ENCODE results near the gene PSTPIP1.

PSTPIP1 gene

DNA sequence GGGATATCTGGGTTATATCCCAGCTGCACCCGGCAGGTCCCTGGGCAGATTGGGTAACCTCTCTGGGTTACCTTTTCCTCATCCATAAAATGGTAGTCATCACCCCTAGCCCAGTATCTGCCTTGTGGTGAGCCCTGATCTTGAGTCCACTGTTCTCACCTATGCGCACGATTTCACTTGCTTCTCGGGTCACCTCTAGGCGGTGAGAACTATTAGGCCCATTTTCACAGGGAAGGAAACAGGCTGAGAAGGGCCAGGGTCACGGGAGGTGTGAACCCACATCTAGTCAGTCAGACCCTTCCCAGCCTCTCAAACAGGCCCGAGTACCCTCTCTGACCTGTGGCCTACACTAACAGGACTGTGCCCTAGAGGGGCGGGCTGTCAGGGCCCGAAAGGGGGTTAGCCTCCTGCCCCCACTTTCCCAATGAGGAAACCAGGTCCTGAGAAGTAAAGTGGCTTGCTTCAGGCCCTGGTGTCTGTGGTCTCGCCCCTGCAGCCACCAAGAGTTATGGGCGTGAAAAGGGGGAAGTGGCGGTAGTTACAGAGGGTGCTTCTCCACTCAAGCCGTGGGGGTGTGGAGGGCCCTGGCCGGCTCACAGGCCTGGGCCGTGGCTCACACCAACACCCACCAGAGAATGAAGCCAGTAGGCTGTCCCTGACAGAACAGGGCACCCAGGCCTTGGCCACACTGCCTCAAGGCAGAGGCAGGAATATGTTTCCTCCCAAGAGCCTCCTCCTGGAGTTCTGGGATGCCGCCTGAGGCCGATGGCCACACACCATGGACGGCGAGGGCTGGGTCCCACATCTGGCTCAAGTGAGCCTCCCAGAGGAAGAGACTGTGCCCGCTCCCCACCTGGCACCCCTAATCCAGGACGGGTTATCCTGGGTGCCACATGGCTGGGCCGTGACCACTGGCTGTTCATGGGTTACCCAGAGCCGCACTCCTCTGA, 19.5 kb downstream of the PSTPIP1 start:
- no peak overlapping the region for H3K4me3 ChIP-seq (ENCODE audit: low read length)
- no peak for TF ChIP-seq ZNF274 (IDR thresholded peaks at IDR 0.05; ENCODE audit: low read depth, low read length)

DNA sequence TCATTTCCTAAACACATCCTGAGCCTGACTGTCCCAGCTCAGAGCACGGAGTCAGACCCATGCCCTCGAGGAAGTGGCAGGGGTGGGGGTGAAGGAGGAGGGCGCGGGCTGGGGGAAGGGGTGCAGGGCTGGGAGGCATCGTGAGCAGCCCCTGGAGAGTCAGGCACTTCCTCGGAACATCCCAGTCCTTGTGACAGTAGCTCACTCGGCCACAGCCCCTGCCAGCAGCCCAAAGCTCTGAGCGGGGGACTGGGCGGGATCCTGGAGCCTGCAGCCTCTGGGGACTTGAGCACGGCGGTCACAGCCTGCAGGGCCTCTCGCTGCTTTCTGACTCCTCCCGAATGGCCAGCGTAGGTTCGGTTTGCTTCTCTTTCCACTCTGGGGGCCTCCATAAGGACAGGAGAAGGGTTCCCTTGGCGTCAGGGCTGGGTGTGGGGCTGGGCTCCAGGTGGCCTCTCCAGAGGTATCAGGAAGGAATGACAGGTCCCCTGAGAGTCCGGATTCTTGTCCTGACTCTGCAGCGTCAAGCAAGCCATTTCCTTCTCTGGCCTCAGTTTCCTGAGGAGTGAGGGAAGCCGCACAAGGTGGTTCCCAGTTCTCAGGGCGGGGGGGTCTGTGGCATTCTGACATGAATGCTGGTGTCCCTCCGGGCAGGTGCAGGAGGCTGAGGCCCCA, 20.9 kb downstream of the PSTPIP1 start:
- no peak overlapping the region for H3K4me3 ChIP-seq (ENCODE audit: low read length)
- TF ChIP-seq ZNF274 (IDR thresholded peaks at IDR 0.05; ENCODE audit: low read depth, low read length), result no peak

DNA sequence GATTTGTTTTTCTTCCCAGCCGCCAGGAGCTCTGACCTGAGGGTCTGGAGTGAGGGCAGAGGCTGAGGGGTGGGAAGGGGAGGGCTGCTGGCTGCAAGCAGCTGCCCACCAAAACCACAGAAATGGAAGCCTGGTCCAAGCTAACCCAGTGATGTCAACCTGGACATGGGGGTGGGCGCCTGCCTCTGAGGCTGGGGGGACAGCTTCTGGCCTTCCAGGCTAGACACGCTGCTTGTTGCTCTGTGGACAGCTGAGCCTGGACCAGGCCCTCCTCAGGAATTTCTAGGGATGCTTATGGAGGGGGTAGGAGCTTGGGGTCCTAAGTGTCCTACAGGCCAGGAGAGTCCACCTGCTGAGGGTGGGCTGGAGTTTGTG, 21.4 kb downstream of the PSTPIP1 start:
- no peak for TF ChIP-seq ZNF274 (IDR thresholded peaks at IDR 0.05; ENCODE audit: low read depth, low read length)
- H3K4me3 ChIP-seq (ENCODE audit: low read length), result no peak overlapping the region

DNA sequence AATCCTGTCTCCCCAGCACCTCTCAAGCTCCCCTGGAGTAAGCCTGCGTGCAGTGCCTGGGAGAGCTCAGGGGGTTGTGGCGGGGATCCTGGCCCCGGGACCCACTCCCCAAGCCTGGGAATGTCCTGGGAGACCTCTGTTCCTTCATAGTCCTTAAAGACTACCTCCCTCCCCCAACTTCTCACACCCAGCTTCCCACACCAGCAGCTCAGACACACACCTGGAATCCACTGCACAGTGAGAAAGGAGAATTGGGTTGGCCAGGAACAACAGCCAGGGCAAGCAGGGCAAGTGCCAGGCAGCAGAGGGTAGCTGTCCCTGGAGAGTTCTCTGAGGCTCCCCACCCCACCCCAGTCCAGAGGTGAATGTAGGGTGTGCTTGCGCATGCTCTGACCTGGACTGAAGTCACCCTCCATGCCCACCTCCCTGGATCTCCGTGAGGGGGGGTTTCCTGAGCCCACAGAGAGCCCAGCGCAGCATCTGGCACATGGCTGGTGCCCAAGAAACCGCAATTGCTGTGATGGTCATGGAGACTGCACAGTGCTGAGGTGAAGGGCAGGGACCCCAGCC, 22.2 kb downstream of the PSTPIP1 start:
- TF ChIP-seq ZNF274 (IDR thresholded peaks at IDR 0.05; ENCODE audit: low read depth, low read length), result no peak
- no peak overlapping the region for H3K4me3 ChIP-seq (ENCODE audit: low read length)

DNA sequence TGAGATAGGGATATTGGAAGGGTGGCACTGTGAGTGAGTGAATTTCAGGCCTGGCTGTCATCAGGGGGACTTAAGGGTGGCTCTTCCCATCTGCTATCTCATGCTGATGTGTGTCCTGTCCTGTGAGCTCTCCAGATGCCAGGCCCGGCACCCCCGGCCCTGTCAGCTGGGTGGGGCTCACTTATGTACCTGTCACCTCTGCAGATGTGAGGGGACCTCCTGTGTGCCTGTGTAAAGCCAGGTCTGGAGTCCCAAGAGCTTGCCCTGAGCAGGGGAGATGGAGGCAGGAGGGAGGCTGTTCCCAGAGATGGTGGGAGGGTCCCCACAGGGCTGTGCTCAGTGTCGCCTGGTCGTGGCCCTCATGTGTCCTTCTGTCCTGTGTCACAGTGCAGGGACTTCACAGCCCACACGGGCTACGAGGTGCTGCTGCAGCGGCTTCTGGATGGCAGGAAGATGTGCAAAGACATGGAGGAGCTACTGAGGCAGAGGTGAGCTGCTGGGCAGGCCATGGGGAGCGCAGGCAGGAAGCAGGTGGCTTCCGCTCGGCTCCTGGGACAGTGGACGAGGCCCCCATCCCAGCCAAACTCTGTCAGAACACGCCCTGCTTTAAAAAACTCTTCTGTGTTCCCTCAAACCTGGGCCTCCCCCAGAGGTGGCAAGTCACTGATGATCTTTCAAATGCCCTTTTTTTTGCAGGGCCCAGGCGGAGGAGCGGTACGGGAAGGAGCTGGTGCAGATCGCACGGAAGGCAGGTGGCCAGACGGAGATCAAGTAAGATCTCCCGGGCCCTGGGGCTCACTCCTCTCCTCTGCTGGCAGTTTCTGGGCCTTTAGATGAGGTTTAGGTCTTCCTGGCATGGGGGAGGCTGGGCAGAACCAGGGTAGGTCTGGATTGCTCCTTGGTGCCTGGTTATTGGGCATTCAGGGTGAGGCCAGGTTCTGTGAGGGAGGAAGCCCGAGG, 23.1 kb downstream of the PSTPIP1 start:
- no peak for TF ChIP-seq ZNF274 (IDR thresholded peaks at IDR 0.05; ENCODE audit: low read depth, low read length)
- H3K4me3 ChIP-seq (ENCODE audit: low read length), result no peak overlapping the region

DNA sequence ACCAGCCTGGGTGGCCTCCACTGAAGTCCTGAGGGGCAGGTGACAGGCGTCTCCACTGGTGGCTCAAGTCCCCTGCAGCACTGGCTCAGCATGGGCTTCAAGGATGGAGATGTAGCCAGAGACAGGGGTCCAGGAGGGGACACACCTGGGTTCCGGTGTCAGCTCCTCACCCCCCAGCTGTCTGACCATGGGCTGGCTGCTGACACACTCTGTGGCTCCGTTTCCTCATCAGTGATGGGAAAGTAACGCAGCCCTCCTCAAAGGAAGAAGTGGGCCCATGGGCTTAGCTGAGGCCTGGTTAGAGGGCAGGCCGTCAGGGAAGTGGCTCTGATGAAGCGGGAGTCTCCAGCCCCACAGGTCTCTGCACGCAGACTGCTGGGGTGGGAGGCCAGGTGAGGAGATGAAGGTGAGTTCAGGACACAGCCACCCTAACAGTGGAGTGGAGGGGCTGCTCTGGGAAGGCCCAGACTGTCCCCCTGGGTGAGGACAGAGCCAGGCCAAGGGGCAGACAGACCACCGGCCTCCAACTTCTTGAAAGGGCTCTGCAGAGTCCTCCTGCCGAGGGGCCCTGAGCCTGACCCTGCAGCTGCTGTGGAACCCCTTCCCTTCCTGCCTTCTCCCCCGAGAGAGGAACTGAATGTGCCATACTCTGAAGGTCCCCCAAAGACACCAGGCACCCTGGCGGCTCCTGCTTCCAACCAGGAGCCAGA, 24.0 kb downstream of the PSTPIP1 start:
- no peak for TF ChIP-seq ZNF274 (IDR thresholded peaks at IDR 0.05; ENCODE audit: low read depth, low read length)
- no peak overlapping the region for H3K4me3 ChIP-seq (ENCODE audit: low read length)

DNA sequence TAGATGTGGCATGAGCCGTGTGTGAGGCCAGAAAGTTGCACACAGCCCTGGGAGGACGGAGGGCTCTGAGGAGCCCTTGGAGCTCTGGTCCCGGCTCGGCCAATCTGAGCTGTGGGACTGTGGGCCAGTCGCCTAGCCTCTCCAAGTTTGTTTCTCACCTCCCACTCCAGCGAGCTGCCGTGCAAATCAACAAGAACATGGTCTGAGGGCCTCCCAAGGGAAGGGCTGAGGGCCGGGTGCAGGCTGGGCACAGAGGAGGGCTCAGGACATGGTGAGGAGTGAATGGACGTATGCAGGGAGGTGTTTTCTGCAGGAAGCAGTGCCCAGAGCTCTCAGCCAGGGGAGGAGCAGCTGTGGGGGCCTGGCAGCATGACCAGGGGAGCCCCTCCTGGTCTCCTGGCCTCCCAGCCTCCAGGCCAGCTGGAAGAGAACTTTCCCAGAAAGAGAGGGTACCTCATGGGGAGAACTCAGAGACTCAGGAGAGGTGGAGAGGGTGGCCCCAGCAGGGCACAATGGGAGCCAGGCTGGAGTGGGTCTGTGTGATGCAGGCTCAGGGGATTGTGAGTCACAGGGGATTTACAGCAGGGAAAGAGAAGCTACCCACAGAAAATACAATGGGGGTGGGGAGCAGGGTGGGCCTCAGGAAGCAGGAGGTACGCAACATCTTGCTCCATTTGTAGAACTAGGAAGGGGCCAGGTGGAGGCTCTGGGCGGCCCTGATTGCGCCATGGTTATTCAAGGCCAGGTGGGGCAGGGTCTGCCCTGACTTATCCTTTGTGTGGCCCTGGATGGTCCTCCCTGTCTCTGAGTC, 24.8 kb downstream of the PSTPIP1 start:
- no peak for TF ChIP-seq ZNF274 (IDR thresholded peaks at IDR 0.05; ENCODE audit: low read depth, low read length)
- no peak overlapping the region for H3K4me3 ChIP-seq (ENCODE audit: low read length)

DNA sequence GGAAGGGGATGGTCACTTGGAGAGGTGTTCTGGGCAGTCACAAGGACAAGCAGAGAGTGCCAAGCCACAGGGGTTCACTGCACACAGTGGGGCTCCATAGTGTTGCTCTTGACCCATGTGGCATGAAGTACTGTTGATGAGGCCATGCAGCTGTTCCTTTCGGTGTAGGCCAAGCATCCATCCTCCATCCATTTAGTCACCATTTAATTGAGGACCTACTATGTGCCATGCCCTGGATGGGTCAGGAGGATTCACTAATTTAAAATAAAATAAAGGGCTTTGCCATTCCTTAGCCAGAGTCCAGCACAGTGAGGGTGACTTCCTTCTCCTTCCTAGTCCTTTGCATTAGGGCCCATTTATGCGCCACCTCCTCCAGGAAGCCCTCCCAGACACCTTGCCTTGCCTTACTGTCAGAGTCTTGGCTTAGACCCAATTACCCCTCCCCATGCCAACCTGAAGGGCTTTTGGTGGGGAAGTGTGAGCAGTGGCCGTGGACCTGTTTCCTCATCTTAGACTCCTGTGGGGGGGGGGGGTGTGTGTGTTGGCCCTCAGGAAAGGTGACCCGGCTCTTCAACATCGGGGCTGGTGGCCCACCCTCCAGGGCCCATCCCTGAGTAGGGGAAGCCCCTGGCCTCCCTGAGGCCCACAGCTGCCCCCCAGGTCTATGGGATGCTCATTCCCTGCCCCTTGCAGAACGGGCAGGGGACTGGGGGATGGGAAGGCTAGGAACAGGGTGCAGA, 25.6 kb downstream of the PSTPIP1 start:
- TF ChIP-seq ZNF274 (IDR thresholded peaks at IDR 0.05; ENCODE audit: low read depth, low read length), result no peak
- H3K4me3 ChIP-seq (ENCODE audit: low read length), result no peak overlapping the region

DNA sequence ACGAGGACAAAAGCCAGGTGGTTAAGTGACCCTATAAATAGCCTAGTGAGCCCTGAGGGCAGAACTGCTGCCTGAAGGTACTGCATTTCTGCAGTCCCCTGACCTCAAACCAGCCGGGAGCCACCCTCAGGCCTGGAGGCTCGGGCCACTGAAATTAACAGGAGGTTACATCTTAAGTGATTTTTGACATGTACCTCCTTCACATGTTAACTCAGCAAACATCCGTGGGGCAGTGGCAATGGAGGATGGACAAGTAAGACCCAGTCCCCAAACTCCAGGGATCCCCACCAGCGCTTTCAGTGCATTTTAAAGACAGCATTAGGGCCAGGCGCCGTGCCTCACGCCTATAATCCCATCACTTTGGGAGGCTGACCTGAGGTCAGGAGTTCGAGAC, 26.2 kb downstream of the PSTPIP1 start:
- no peak for TF ChIP-seq ZNF274 (IDR thresholded peaks at IDR 0.05; ENCODE audit: low read depth, low read length)
- H3K4me3 ChIP-seq (ENCODE audit: low read length), result no peak overlapping the region

DNA sequence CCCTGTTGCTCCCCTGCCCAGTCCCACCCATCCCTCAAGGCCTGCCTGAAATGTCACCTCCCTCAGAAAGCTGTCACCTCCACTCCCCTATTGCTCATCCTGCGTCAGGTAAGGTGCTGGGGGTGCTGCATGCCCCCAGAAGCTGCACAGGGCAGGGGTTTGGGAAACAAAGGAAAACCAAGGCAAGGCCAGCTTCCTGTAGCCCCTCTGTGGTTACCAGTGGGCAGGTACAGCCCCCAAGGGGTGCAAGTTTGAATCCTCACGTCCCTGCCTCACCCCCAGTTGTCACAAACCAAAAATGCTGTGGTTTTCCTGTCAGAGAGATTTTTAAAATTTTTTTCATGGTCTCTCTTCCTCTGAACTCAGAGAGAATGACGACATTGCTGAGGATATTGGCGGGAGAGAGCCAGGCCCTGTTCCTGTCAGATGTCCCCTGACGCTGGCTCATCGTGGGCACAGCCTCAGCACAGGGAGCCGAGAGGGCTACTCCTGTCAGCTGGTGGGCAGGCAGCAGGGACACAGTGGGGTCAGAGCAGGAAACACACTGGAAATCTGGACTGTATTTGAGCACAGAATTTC, 27.0 kb downstream of the PSTPIP1 start:
- H3K4me3 ChIP-seq (ENCODE audit: low read length), result no peak overlapping the region
- no peak for TF ChIP-seq ZNF274 (IDR thresholded peaks at IDR 0.05; ENCODE audit: low read depth, low read length)
